IMR-90 (cell line): ENCODE measurements around the gene EPHA6. TPM values are rescaled to one million over a fixed set of nuclear protein-coding genes. Genes with fewer than 3 reads are reported as not detected.

ENCODE experiments used
- ATAC-seq: fragments of 200-7000 bp; cut with Tn5 transposase; 2 replicates; pipeline ENCODE4 v1.9.1; 2020; ENCODE audit warnings: low read depth, mild to moderate bottlenecking, moderate library complexity
- BruUV-seq: library from RNA; stranded (reverse); fragments of 400-500 nt; replicated peaks from 2 replicates; lab custom pipeline; 2021; lab: Mats Ljungman, UMichigan
- CTCF ChIA-PET: fragments of 300-600 bp; formaldehyde crosslinking; extraction: SDS; loops from one replicate; lab custom pipeline; 2021; ENCODE audit warnings: antibody characterized with exemption; lab: Yijun Ruan, JAX
- POLR2A ChIA-PET: fragments of 300-600 bp; sonication (Branson Sonifier 250); formaldehyde crosslinking; loops from one replicate; lab custom pipeline; 2022; ENCODE audit warnings: antibody characterized with exemption; ENCODE audit not compliant: unreplicated experiment; lab: Charles Lee
- DNase-seq: peaks from one replicate; pipeline ENCODE4 v3.0.0; 2013
- H2AFZ ChIP-seq: replicated peaks from 2 replicates; pipeline ENCODE3; 2013; ENCODE audit warnings: low read length, mild to moderate bottlenecking; ENCODE audit not compliant: poor library complexity
- H2AK5ac ChIP-seq: 2 replicates; pipeline ENCODE4 v1.6.1; 2013; ENCODE audit warnings: low read depth, low read length, inconsistent platforms
- H2AK9ac ChIP-seq: replicated peaks from 2 replicates; pipeline ENCODE3; 2013; ENCODE audit warnings: mild to moderate bottlenecking, low read depth, low read length, moderate library complexity; ENCODE audit not compliant: poor library complexity
- H2BK120ac ChIP-seq: 2 replicates; pipeline ENCODE4 v1.6.1; 2013; ENCODE audit warnings: low read depth, low read length, inconsistent platforms
- H2BK15ac ChIP-seq: 3 replicates; pipeline ENCODE4 v1.6.1; 2013; ENCODE audit warnings: low read depth, low read length, inconsistent platforms
- H2BK20ac ChIP-seq: 2 replicates; pipeline ENCODE4 v1.6.1; 2013; ENCODE audit warnings: low read depth, mild to moderate bottlenecking, inconsistent platforms, low read length, moderate library complexity
- H2BK5ac ChIP-seq: 2 replicates; pipeline ENCODE4 v1.6.1; 2013; ENCODE audit warnings: mild to moderate bottlenecking, low read depth, low read length, inconsistent platforms; ENCODE audit not compliant: poor library complexity, severe bottlenecking
- H3K14ac ChIP-seq: replicated peaks from 2 replicates; pipeline ENCODE4 v1.6.1; 2013; ENCODE audit warnings: low read depth, low read length, inconsistent platforms
- H3K18ac ChIP-seq: 2 replicates; pipeline ENCODE4 v1.6.1; 2013; ENCODE audit warnings: low read depth, low read length, control low read depth
- H3K23ac ChIP-seq: 2 replicates; pipeline ENCODE4 v1.6.1; 2013; ENCODE audit warnings: low read depth, low read length, inconsistent platforms
- H3K27ac ChIP-seq: 2 replicates; pipeline ENCODE4 v1.5.1; 2013; ENCODE audit warnings: mild to moderate bottlenecking, control low read depth, low read length; ENCODE audit not compliant: insufficient read depth
- H3K27me3 ChIP-seq: 2 replicates; pipeline ENCODE4 v1.6.1; 2013; ENCODE audit warnings: low read length; ENCODE audit not compliant: control insufficient read depth, insufficient read depth
- H3K36me3 ChIP-seq: 2 replicates; pipeline ENCODE4 v1.6.1; 2013; ENCODE audit warnings: low read length, mixed read lengths; ENCODE audit not compliant: control insufficient read depth, insufficient read depth
- H3K4ac ChIP-seq: 2 replicates; pipeline ENCODE4 v1.6.1; 2013; ENCODE audit warnings: low read depth, low read length, inconsistent platforms
- H3K4me1 ChIP-seq: 2 replicates; pipeline ENCODE4 v1.6.1; 2013; ENCODE audit warnings: low read length, mixed read lengths; ENCODE audit not compliant: control insufficient read depth, insufficient read depth
- H3K4me2 ChIP-seq: 2 replicates; pipeline ENCODE4 v1.6.1; 2013; ENCODE audit warnings: low read depth, mild to moderate bottlenecking, control low read depth, low read length, moderate library complexity
- H3K4me3 ChIP-seq: 2 replicates; pipeline ENCODE4 v1.5.1; 2013; ENCODE audit warnings: low read depth, mild to moderate bottlenecking, control low read depth, low read length, moderate library complexity; ENCODE audit not compliant: insufficient read depth
- H3K56ac ChIP-seq: 2 replicates; pipeline ENCODE4 v1.6.1; 2013; ENCODE audit warnings: low read length, inconsistent platforms; ENCODE audit not compliant: insufficient read depth; ENCODE audit errors: extremely low read depth
- H3K79me1 ChIP-seq, 2 experiments: 2 replicates each; pipeline ENCODE4 v1.6.1; 2013; ENCODE audit warnings: low read length in 2 of 2, inconsistent platforms in 1 of 2, low read depth in 1 of 2
- H3K9ac ChIP-seq: 2 replicates; pipeline ENCODE4 v1.6.1; 2013; ENCODE audit warnings: low read depth, low read length, control low read depth
- H3K9me1 ChIP-seq: 2 replicates; pipeline ENCODE4 v1.6.1; 2013; ENCODE audit warnings: low read length, inconsistent platforms; ENCODE audit not compliant: insufficient read depth
- H3K9me3 ChIP-seq: 2 replicates; pipeline ENCODE4 v1.6.1; 2013; ENCODE audit warnings: low read length; ENCODE audit not compliant: control insufficient read depth, insufficient read depth
- H4K20me1 ChIP-seq: 2 replicates; pipeline ENCODE4 v1.6.1; 2013; ENCODE audit warnings: low read length, inconsistent platforms; ENCODE audit not compliant: insufficient read depth
- H4K5ac ChIP-seq: 2 replicates; pipeline ENCODE4 v1.6.1; 2013; ENCODE audit warnings: mild to moderate bottlenecking, low read depth, low read length, control low read depth
- H4K8ac ChIP-seq, 2 experiments: 2 replicates each; pipeline ENCODE4 v1.6.1; 2013; ENCODE audit warnings: low read depth in 2 of 2, low read length in 2 of 2, control low read depth in 1 of 2, inconsistent platforms in 1 of 2
- H4K91ac ChIP-seq: 2 replicates; pipeline ENCODE4 v1.6.1; 2013; ENCODE audit warnings: low read depth, low read length, inconsistent platforms; ENCODE audit not compliant: insufficient read depth
- BHLHE40 ChIP-seq: fragments of 150-350 bp; IDR thresholded peaks from 2 replicates; pipeline ENCODE4 v1.6.1; 2016; ENCODE audit warnings: mild to moderate bottlenecking, low read depth, low read length
- CEBPB ChIP-seq: IDR thresholded peaks from 2 replicates; pipeline ENCODE4 v1.6.1; 2012; ENCODE audit warnings: low read depth, low read length, improper control_type of control experiment
- FOS ChIP-seq: fragments of 150-350 bp; IDR thresholded peaks from 2 replicates; pipeline ENCODE4 v1.6.1; 2016; ENCODE audit warnings: low read depth, low read length
- MAFK ChIP-seq: IDR thresholded peaks from 2 replicates; pipeline ENCODE4 v1.6.1; 2012; ENCODE audit warnings: low read depth, low read length, improper control_type of control experiment
- MAZ ChIP-seq: IDR thresholded peaks from 2 replicates; pipeline ENCODE4 v1.6.1; 2012; ENCODE audit warnings: low read depth, mild to moderate bottlenecking, low read length, improper control_type of control experiment, moderate library complexity, borderline replicate concordance
- MXI1 ChIP-seq: IDR thresholded peaks from 2 replicates; pipeline ENCODE4 v1.6.1; 2012; ENCODE audit warnings: low read depth, mild to moderate bottlenecking, low read length, moderate library complexity, borderline replicate concordance
- NFE2L2 ChIP-seq: fragments of 150-350 bp; IDR thresholded peaks from 2 replicates; pipeline ENCODE4 v1.6.1; 2016; ENCODE audit warnings: low read depth, mild to moderate bottlenecking, low read length
- POLR2A ChIP-seq: IDR thresholded peaks from 2 replicates; pipeline ENCODE4 v1.6.1; 2012; ENCODE audit warnings: mild to moderate bottlenecking, low read depth, low read length
- RAD21 ChIP-seq: IDR thresholded peaks from 2 replicates; pipeline ENCODE4 v1.6.1; 2012; ENCODE audit warnings: low read length, improper control_type of control experiment
- RCOR1 ChIP-seq: IDR thresholded peaks from 2 replicates; pipeline ENCODE4 v1.6.1; 2012; ENCODE audit warnings: mild to moderate bottlenecking, low read length, improper control_type of control experiment; ENCODE audit not compliant: insufficient replicate concordance
- RFX5 ChIP-seq: IDR thresholded peaks from 2 replicates; pipeline ENCODE4 v1.8.0; 2012; ENCODE audit warnings: low read depth, mild to moderate bottlenecking, low read length, moderate library complexity
- SMC3 ChIP-seq: fragments of 150-350 bp; IDR thresholded peaks from 2 replicates; pipeline ENCODE4 v1.6.1; 2016; ENCODE audit warnings: low read depth, mild to moderate bottlenecking, antibody characterized with exemption, low read length, moderate library complexity
- WGBS, 2 experiments: methylation state at CpG; one replicate each; pipeline versions ENCODE4 v1.1.5 to v1.1.7; 2013; ENCODE audit warnings: missing lambda C conversion rate in 2 of 2; ENCODE audit not compliant: insufficient read length in 1 of 2; ENCODE audit errors: extremely low coverage in 2 of 2; 5-methylcytosine and 5-hydroxymethylcytosine counted together
- dilution Hi-C: fragments of 300-500 bp; cut with HindIII; formaldehyde crosslinking; loops from one replicate; pipeline ENCODE4 v1.14.3; 2018; ENCODE audit warnings: low sequenced_read_pairs; ENCODE audit not compliant: unreplicated experiment
- in situ Hi-C: fragments of 300-500 bp; cut with MboI; formaldehyde crosslinking; loops from 3 replicates; pipeline ENCODE4 v1.14.3; 2019; ENCODE audit warnings: low sequenced_read_pairs, inconsistent platforms, mixed read lengths
- intact Hi-C: fragments of 100-400 bp; cut with micrococcal nuclease; formaldehyde crosslinking; loops from 2 replicates; pipeline ENCODE4 v1.10.0; 2022
- polyA plus RNA-seq, 3 experiments: library from polyadenylated mRNA; depleted of rRNA; stranded (reverse); fragments of >200 nt; gene quantifications; 2 replicates each; pipeline ENCODE4 v1.2.3, GENCODE V29; 2012; ENCODE audit warnings: low replicate concordance in 1 of 3
- total RNA-seq: library from RNA; depleted of rRNA; stranded (reverse); fragments of >200 nt; gene quantifications from 2 replicates; pipeline ENCODE4 v1.2.3, GENCODE V29; 2012
- TF ChIP-seq, protein P1 (sequence below): fragments of 150-350 bp; IDR thresholded peaks from 2 replicates; pipeline ENCODE4 v1.6.1; 2017; ENCODE audit warnings: mild to moderate bottlenecking, antibody characterized with exemption, low read length, low read depth
- TF ChIP-seq, protein P2 (sequence below): conservative IDR thresholded peaks from 2 replicates; pipeline ENCODE4 v1.5.1; 2012; ENCODE audit warnings: mild to moderate bottlenecking, low read depth, low read length, improper control_type of control experiment
- TF ChIP-seq, protein P3 (sequence below): fragments of 150-350 bp; IDR thresholded peaks from 2 replicates; pipeline ENCODE4 v1.6.1; 2016; ENCODE audit warnings: low read depth, mild to moderate bottlenecking, low read length, moderate library complexity, borderline replicate concordance

The EPHA6 gene
- total and polyA plus RNA-seq, 2 of the 4 experiments (the other 2 are of a cell fraction), result not detected

DNA sequence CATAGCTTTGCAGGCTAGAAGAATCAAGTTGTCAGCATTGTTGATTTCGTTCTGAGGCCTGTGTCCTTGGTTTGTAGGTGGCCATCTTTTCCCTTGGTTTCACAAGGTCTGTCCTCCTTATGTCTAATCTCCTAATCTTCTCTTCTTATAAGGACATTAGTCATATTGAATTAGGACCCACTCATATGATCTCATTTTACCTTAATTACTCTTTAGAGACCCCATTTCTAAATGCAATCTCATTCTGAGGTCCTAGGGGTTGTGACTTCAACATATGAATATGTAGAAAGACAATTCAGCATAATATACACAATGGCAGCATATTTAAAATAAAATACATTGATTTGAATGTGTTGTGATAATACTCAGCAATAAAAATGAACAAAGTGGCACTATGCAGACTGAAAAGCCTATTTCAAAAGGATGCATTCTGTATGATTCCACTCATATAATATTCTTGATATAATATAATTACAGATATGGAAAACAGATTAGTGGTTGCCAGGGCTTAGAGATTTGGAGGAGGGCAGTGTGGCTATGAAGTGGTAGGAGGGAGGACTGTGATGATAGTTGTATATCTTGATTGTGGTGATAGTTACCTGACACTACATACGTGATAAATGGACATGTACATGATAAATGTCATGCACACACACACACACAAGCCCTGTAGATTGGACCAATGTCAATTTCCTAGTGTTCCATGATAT is 431.0 kb downstream of the EPHA6 start:
- Histone ChIP-seq H3K36me3 (no peaks in the 10 kb centered on the region), H3K27ac (no peak overlapping the region), H3K4me2 (no peak overlapping the region), H3K4ac (no peak overlapping the region), H3K23ac (no peak overlapping the region), H3K79me1 (no peaks in the 10 kb centered on the region), H2AFZ (no peak overlapping the region), H3K27me3 (no peaks in the 10 kb centered on the region), H2AK5ac (no peak overlapping the region), H4K8ac (no peak overlapping the region), H3K9ac (no peak overlapping the region), H3K4me1 (no peaks in the 10 kb centered on the region), H2BK20ac (no peak overlapping the region), H4K91ac (no peak overlapping the region), H2BK5ac (no peak overlapping the region), H3K9me3 (peaks cover 2% of the 10 kb centered on the region; the same call in 1 of the 2 replicates), H4K20me1 (no peaks in the 10 kb centered on the region), H3K4me3 (no peak overlapping the region), H2BK120ac (no peak overlapping the region), H3K56ac (no peak overlapping the region), H3K9me1 (no peaks in the 10 kb centered on the region), H3K18ac (no peak overlapping the region), H3K14ac (no peak overlapping the region), H4K5ac (no peak overlapping the region), H2BK15ac (no peak overlapping the region), H2AK9ac (no peak overlapping the region)
- no peak for TF ChIP-seq POLR2A
- TF ChIP-seq MAZ, result no peak
- TF ChIP-seq MAFK, result no peak
- TF ChIP-seq SMC3, result no peak
- no peak for TF ChIP-seq FOS
- no peak for TF ChIP-seq NFE2L2
- no peak for TF ChIP-seq RCOR1
- TF ChIP-seq BHLHE40, result no peak
- no peak for TF ChIP-seq RAD21
- TF ChIP-seq, protein P1, sequence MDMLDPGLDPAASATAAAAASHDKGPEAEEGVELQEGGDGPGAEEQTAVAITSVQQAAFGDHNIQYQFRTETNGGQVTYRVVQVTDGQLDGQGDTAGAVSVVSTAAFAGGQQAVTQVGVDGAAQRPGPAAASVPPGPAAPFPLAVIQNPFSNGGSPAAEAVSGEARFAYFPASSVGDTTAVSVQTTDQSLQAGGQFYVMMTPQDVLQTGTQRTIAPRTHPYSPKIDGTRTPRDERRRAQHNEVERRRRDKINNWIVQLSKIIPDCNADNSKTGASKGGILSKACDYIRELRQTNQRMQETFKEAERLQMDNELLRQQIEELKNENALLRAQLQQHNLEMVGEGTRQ, result no peak
- TF ChIP-seq RFX5, result no peak
- TF ChIP-seq, protein P2, sequence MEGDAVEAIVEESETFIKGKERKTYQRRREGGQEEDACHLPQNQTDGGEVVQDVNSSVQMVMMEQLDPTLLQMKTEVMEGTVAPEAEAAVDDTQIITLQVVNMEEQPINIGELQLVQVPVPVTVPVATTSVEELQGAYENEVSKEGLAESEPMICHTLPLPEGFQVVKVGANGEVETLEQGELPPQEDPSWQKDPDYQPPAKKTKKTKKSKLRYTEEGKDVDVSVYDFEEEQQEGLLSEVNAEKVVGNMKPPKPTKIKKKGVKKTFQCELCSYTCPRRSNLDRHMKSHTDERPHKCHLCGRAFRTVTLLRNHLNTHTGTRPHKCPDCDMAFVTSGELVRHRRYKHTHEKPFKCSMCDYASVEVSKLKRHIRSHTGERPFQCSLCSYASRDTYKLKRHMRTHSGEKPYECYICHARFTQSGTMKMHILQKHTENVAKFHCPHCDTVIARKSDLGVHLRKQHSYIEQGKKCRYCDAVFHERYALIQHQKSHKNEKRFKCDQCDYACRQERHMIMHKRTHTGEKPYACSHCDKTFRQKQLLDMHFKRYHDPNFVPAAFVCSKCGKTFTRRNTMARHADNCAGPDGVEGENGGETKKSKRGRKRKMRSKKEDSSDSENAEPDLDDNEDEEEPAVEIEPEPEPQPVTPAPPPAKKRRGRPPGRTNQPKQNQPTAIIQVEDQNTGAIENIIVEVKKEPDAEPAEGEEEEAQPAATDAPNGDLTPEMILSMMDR, result no peak
- no peak for TF ChIP-seq MXI1
- no peak for TF ChIP-seq CEBPB
- TF ChIP-seq, protein P3, sequence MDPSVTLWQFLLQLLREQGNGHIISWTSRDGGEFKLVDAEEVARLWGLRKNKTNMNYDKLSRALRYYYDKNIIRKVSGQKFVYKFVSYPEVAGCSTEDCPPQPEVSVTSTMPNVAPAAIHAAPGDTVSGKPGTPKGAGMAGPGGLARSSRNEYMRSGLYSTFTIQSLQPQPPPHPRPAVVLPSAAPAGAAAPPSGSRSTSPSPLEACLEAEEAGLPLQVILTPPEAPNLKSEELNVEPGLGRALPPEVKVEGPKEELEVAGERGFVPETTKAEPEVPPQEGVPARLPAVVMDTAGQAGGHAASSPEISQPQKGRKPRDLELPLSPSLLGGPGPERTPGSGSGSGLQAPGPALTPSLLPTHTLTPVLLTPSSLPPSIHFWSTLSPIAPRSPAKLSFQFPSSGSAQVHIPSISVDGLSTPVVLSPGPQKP, result no peak
- dilution Hi-C loops, result no loop called here
- in situ Hi-C loops, result no loop called here
- CTCF ChIA-PET, result no interaction called here
- no peak for ATAC-seq
- WGBS, 2 experiments, result no CpG with 5 or more reads among the region's 2 CpGs
- BruUV-seq, result no TSS peak
- DNase-seq, result no peak
- POLR2A ChIA-PET, result interaction anchor here (0.5 kb wide), 1 partner anchor 62 kb away, joined by 5 read pairs; no protein-coding TSS in a partner anchor
- intact Hi-C loops, result no loop called here
